Thoracic aorta (tissue), 2 donors: ENCODE measurements around the gene TEK. TPM values are rescaled to one million over a fixed set of nuclear protein-coding genes. Genes with fewer than 3 reads are reported as not detected.
A peak's percentile ranks its signal among the peaks of the same experiment; 100 is the strongest.

Experiments
- ATAC-seq: fragments of 150-250 bp; one replicate; pipeline ENCODE4 v1.8.0; 2017; ENCODE audit warnings: low read depth; ENCODE audit not compliant: insufficient number of reproducible peaks, low FRiP score
- DNase-seq: peaks from one replicate; pipeline ENCODE4 v3.0.0-alpha.2; 2020; ENCODE audit warnings: low spot score
- H3K27ac ChIP-seq, 2 donors: fragments of 200-600 bp; sonication (generic); 1 replicate in 1 of 2; 2 replicates in 1 of 2; pipeline ENCODE4 v1.5.1; 2016; ENCODE audit warnings: mild to moderate bottlenecking in 2 of 2, moderate library complexity in 2 of 2
- H3K27me3 ChIP-seq: fragments of 200-600 bp; sonication (generic); replicated peaks from 2 replicates; pipeline ENCODE4 v1.6.0; 2016; ENCODE audit warnings: mild to moderate bottlenecking; ENCODE audit not compliant: insufficient read depth
- H3K36me3 ChIP-seq: fragments of 200-600 bp; sonication (generic); one replicate; pipeline ENCODE4 v1.5.1; 2016
- H3K4me1 ChIP-seq, 2 donors: fragments of 200-600 bp; sonication (generic); 1 replicate in 1 of 2; 2 replicates in 1 of 2; pipeline versions ENCODE4 v1.5.1 to v1.6.0; 2016; ENCODE audit warnings: low read depth in 2 of 2, mild to moderate bottlenecking in 1 of 2; ENCODE audit not compliant: control insufficient read depth in 1 of 2
- H3K4me3 ChIP-seq: fragments of 200-600 bp; sonication (generic); 2 replicates; pipeline ENCODE4 v1.5.1; 2016; ENCODE audit warnings: mild to moderate bottlenecking
- H3K9me3 ChIP-seq: fragments of 200-600 bp; sonication (generic); 2 replicates; pipeline ENCODE4 v1.5.1; 2016
- total RNA-seq, 2 donors: library from RNA; depleted of rRNA; stranded (reverse); fragments of >200 nt; gene quantifications; one replicate each; pipeline versions ENCODE4 v1.1.0 to v1.2.3, GENCODE V29; 2016
- TF ChIP-seq, protein P1 (sequence below): fragments of 200-600 bp; sonication (generic); IDR thresholded peaks from one replicate; pipeline ENCODE4 v1.5.1; 2019; ENCODE audit warnings: antibody characterized with exemption

The TEK gene
- total RNA-seq, 2 donors from 2014 or later: 8.4 to 14.9 TPM

GRCh38 chr9:27260789-27261516 is 151.9 kb downstream of the TEK start:
- TF ChIP-seq, protein P1, sequence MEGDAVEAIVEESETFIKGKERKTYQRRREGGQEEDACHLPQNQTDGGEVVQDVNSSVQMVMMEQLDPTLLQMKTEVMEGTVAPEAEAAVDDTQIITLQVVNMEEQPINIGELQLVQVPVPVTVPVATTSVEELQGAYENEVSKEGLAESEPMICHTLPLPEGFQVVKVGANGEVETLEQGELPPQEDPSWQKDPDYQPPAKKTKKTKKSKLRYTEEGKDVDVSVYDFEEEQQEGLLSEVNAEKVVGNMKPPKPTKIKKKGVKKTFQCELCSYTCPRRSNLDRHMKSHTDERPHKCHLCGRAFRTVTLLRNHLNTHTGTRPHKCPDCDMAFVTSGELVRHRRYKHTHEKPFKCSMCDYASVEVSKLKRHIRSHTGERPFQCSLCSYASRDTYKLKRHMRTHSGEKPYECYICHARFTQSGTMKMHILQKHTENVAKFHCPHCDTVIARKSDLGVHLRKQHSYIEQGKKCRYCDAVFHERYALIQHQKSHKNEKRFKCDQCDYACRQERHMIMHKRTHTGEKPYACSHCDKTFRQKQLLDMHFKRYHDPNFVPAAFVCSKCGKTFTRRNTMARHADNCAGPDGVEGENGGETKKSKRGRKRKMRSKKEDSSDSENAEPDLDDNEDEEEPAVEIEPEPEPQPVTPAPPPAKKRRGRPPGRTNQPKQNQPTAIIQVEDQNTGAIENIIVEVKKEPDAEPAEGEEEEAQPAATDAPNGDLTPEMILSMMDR: no peak
- H3K27me3 ChIP-seq: no peaks in the 10 kb centered on the region
- no peak overlapping the region for H3K4me3 ChIP-seq
- no peaks in the 10 kb centered on the region for H3K4me1 ChIP-seq
- no peak overlapping the region for H3K27ac ChIP-seq
- H3K36me3 ChIP-seq: no peaks in the 10 kb centered on the region
- no peak for DNase-seq
- no peak for ATAC-seq
- H3K9me3 ChIP-seq: no peaks in the 10 kb centered on the region

DNA sequence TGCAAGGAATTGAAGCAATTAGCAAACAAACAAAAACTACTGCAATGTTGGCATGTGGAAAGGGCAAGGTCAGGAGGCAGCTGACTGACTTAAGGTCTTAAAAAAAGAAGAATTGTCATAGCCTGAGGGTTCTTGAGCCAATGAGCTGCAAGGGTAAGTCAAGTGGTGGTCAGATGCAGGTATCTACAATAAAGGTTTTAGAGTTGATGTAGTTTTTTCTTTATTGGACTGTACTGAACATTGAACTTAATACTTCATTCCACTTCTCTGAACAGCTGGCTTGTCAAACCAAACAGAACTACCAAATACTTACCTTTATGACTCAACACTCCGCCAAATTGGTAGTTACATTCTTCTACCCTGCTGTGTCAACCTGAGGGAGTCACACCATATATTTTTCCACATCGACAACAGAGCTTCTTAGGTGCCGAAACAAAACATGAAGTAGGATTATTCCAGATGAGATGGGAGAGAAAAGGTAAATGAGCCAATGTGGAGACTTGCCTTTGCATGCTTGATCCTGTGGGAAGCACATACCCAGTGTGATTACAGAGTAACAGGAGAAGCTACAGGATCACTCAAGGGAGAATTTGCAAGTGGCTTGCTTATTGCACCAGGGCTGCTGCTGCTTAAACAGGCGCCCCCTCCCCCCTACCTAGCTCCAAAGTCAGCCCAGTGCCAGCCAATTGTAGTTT is 152.6 kb downstream of the TEK start:
- Histone ChIP-seq H3K4me3 (no peak overlapping the region), H3K36me3 (no peaks in the 10 kb centered on the region), H3K27me3 (no peaks in the 10 kb centered on the region), H3K9me3 (no peaks in the 10 kb centered on the region), H3K4me1 (no peaks in the 10 kb centered on the region), H3K27ac (no peak overlapping the region)
- TF ChIP-seq, protein P1: no peak
- no peak for ATAC-seq
- no peak for DNase-seq

DNA sequence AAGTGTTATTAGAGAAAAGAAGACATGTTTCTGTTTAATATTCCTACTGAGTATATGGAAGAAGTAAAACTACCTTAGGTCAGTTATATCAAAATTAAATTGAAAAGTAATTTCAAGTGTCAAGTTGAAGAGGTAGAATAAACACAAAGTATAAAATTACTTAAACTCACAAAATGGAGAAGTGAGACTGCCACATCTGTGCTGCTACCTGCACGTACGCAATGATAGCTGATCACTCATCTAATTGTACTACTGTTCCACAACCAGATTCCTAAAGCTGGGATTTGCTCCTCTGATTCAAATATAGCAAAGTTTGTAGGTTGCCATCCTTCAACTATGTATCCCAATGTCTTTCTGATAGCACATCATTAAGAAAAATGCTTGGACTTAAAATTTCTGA is 163.1 kb downstream of the TEK start:
- no peak for ATAC-seq
- DNase-seq: no peak
- Histone ChIP-seq H3K36me3 (no peaks in the 10 kb centered on the region), H3K9me3 (no peaks in the 10 kb centered on the region), H3K27me3 (no peaks in the 10 kb centered on the region), H3K27ac (no peak overlapping the region), H3K4me3 (no peak overlapping the region), H3K4me1 (no peaks in the 10 kb centered on the region)
- TF ChIP-seq, protein P1: no peak

DNA sequence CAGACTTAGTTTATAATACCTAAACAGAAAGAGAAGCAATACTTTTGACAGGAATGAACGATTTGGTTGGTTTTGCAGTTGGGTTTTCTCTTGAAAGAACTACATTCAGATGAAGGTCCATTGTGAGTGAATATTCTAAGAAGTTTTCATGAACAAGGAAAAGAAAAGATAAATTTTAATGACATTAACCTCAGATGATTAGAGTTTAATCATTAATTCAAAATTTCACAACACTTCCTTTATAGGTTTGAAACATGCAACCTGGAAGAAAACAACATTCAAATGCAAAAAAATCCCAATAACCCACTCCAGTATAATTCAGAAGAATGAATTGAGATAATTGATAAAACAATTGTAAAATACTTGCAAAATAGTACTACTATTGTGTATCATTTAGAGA is 164.2 kb downstream of the TEK start:
- Histone ChIP-seq H3K4me3 (no peak overlapping the region), H3K27ac (no peak overlapping the region), H3K27me3 (no peaks in the 10 kb centered on the region), H3K4me1 (no peaks in the 10 kb centered on the region), H3K36me3 (no peaks in the 10 kb centered on the region), H3K9me3 (no peaks in the 10 kb centered on the region)
- ATAC-seq (no peak), DNase-seq (no peak)
- TF ChIP-seq, protein P1: no peak

DNA sequence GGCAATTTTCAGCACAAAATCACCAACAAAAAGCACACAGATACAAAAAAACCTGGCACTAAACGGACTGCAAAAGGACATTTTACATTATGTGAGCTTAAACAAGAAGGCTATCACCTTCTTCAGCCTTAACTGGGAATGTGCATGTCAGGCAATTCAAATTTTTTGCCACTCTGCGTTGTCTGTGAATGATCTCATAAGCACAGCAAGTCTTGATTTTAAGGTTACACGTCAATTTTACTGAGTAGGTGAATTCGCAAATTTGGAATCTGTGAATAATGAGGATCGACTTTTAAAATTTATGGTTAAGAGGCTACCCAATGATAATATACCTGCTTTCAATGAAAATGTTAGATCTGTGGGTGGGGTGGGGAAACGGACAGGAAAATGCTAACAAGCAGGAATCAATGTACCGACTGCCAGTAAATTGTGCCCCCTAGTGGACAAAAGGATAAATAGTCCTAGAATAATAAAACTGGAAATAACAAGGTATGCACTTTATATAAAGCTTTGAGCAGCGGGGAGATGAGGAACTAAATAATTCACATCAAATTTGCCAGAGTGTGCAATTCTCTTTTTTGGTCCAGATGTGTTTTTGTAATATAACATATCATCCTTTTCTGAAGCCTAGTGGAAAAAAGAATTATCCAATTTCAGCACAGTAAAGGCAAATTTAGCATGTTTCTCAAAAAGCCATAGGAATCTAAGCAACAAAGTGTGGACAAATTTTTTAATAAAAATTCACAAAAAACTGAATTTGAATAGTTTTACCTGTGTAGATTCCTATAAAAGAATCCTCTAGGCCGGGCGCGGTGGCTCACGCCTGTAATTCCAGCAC is 167.4 kb downstream of the TEK start:
- H3K9me3 ChIP-seq: no peaks in the 10 kb centered on the region
- TF ChIP-seq, protein P1: peak; percentile 76
- peak overlapping the region; percentile 44 for H3K4me3 ChIP-seq
- no peak overlapping the region for H3K27ac ChIP-seq
- no peaks in the 10 kb centered on the region for H3K4me1 ChIP-seq
- ATAC-seq: peak; percentile 75
- no peak for DNase-seq
- H3K36me3 ChIP-seq: no peaks in the 10 kb centered on the region
- H3K27me3 ChIP-seq: no peaks in the 10 kb centered on the region
